Endodermal cell (in vitro differentiated cells): Measurements from ENCODE around the gene SESN3. TPM values are rescaled to one million over a fixed set of nuclear protein-coding genes. Genes with fewer than 3 reads are reported as not detected.

Source experiments
- DNase-seq: peaks from one replicate; pipeline ENCODE4 v3.0.0-alpha.2; 2017
- H3K27ac ChIP-seq: 2 replicates; pipeline ENCODE4 v1.5.1; 2013; ENCODE audit warnings: mild to moderate bottlenecking, low read depth, low read length, moderate library complexity
- H3K27me3 ChIP-seq: 2 replicates; pipeline ENCODE4 v1.6.1; 2013; ENCODE audit warnings: mild to moderate bottlenecking, low read length, moderate library complexity; ENCODE audit not compliant: insufficient read depth, control insufficient read depth, poor library complexity, severe bottlenecking
- H3K36me3 ChIP-seq: 2 replicates; pipeline ENCODE4 v1.7.0; 2013; ENCODE audit warnings: mild to moderate bottlenecking, low read length, moderate library complexity; ENCODE audit not compliant: control insufficient read depth, insufficient read depth
- H3K4me1 ChIP-seq: one replicate; pipeline ENCODE4 v1.7.0; 2013; ENCODE audit warnings: low read length; ENCODE audit not compliant: control insufficient read depth, insufficient read depth
- H3K4me3 ChIP-seq: 2 replicates; pipeline ENCODE4 v1.5.1; 2013; ENCODE audit warnings: mild to moderate bottlenecking, low read length, moderate library complexity
- H3K9ac ChIP-seq: 2 replicates; pipeline ENCODE4 v1.6.1; 2013; ENCODE audit warnings: mild to moderate bottlenecking, low read length, moderate library complexity; ENCODE audit not compliant: poor library complexity, severe bottlenecking; ENCODE audit errors: extremely low read depth
- H3K9me3 ChIP-seq: 2 replicates; pipeline ENCODE4 v1.6.1; 2013; ENCODE audit warnings: mild to moderate bottlenecking, low read length, moderate library complexity; ENCODE audit not compliant: control insufficient read depth
- H3K27ac Mint-ChIP-seq: 2 replicates; pipeline ENCODE4 v1.8.0; 2020; ENCODE audit warnings: mixed read lengths
- H3K27me3 Mint-ChIP-seq: 2 replicates; pipeline ENCODE4 v1.8.0; 2021; ENCODE audit warnings: mild to moderate bottlenecking, mixed read lengths; ENCODE audit not compliant: insufficient read depth
- H3K36me3 Mint-ChIP-seq: 2 replicates; pipeline ENCODE4 v1.8.0; 2020; ENCODE audit warnings: low read depth, mixed read lengths
- H3K4me1 Mint-ChIP-seq: 2 replicates; pipeline ENCODE4 v1.8.0; 2020; ENCODE audit warnings: mixed read lengths
- H3K4me3 Mint-ChIP-seq: 2 replicates; pipeline ENCODE4 v1.8.0; 2020; ENCODE audit warnings: mild to moderate bottlenecking, moderate library complexity, mixed read lengths
- H3K9me3 Mint-ChIP-seq: 2 replicates; pipeline ENCODE4 v1.8.0; 2020; ENCODE audit warnings: mild to moderate bottlenecking, mixed read lengths
- WGBS, 2 experiments: methylation state at CpG; one replicate each; pipeline versions ENCODE4 v1.1.5 to v1.1.7; 2013; ENCODE audit warnings: missing lambda C conversion rate in 2 of 2, mixed read lengths in 1 of 2; ENCODE audit not compliant: insufficient coverage in 1 of 2, insufficient read length in 1 of 2; 5-methylcytosine and 5-hydroxymethylcytosine counted together
- total RNA-seq, 2 donors: library from RNA; stranded (reverse); fragmentation: NEBNext Ultra II Directional in 1 of 2; extraction: Animal tissue kit (Norgen Biotek cat#: 25700) in 1 of 2; gene quantifications; 2 replicates in 1 of 2; 3 replicates in 1 of 2; pipeline ENCODE4 v1.2.1, GENCODE V29; 2021
- TF ChIP-seq, protein P1 (sequence below): fragments of 200-600 bp; sonication (generic); conservative IDR thresholded peaks from 2 replicates; pipeline ENCODE4 v1.5.0; 2021; ENCODE audit warnings: antibody characterized with exemption, mild to moderate bottlenecking

Gene SESN3
- total RNA-seq, 2 donors from 2014 or later = 33.6 to 43.1 TPM

DNA sequence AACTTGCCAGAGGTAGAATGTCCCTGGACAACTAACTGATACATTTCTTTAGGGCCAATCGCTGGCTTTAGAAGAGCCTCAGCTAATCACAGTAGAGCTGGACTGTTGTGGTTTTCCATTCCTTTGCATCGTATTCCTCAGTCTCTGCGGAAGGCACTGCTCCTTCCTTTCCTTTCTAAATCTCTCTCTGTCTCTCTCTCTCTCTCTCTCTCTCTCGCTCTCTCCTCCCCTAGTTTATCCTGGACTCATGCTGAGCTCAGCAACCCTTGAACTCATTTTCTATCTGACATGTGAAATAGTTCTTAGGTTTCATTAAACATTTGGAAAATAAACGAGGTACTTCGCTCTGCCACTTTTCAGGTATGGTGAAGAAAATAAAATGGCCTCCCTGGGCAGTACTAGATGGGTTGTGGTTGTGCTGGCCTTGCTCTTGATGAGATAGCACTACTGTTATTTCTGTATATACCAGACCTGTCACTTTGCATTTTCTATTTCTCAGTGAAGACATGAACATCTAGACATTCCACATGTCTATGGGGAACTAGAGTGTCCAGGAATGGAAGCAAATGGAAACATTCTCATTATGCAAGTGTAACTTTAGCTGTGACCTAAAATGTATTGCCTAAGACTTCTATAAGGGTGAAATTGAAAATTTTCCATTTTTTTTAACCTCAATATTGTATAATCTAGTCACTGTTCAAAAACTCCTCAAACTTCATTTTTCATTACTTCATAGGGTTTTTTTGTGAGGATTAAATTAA, 12.0 kb upstream of the SESN3 start:
- Mint-ChIP-seq H3K27me3 (no peaks in the 10 kb centered on the region), H3K4me3 (no peak overlapping the region), H3K9me3 (no peaks in the 10 kb centered on the region), H3K27ac (peak overlapping the region; percentile 53), H3K36me3 (no peaks in the 10 kb centered on the region), H3K4me1 (peaks cover 16% of the 10 kb centered on the region)
- Histone ChIP-seq H3K27ac (no peak overlapping the region), H3K36me3 (no peaks in the 10 kb centered on the region), H3K27me3 (no peaks in the 10 kb centered on the region), H3K9me3 (no peaks in the 10 kb centered on the region), H3K4me3 (no peak overlapping the region), H3K9ac (no peak overlapping the region), H3K4me1 (peaks cover 2% of the 10 kb centered on the region)
- 81 to 82% methylated on average over 3 to 6 of the region's 6 CpGs for WGBS, 2 experiments
- TF ChIP-seq, protein P1, sequence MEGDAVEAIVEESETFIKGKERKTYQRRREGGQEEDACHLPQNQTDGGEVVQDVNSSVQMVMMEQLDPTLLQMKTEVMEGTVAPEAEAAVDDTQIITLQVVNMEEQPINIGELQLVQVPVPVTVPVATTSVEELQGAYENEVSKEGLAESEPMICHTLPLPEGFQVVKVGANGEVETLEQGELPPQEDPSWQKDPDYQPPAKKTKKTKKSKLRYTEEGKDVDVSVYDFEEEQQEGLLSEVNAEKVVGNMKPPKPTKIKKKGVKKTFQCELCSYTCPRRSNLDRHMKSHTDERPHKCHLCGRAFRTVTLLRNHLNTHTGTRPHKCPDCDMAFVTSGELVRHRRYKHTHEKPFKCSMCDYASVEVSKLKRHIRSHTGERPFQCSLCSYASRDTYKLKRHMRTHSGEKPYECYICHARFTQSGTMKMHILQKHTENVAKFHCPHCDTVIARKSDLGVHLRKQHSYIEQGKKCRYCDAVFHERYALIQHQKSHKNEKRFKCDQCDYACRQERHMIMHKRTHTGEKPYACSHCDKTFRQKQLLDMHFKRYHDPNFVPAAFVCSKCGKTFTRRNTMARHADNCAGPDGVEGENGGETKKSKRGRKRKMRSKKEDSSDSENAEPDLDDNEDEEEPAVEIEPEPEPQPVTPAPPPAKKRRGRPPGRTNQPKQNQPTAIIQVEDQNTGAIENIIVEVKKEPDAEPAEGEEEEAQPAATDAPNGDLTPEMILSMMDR = no peak
- DNase-seq = no peak

DNA sequence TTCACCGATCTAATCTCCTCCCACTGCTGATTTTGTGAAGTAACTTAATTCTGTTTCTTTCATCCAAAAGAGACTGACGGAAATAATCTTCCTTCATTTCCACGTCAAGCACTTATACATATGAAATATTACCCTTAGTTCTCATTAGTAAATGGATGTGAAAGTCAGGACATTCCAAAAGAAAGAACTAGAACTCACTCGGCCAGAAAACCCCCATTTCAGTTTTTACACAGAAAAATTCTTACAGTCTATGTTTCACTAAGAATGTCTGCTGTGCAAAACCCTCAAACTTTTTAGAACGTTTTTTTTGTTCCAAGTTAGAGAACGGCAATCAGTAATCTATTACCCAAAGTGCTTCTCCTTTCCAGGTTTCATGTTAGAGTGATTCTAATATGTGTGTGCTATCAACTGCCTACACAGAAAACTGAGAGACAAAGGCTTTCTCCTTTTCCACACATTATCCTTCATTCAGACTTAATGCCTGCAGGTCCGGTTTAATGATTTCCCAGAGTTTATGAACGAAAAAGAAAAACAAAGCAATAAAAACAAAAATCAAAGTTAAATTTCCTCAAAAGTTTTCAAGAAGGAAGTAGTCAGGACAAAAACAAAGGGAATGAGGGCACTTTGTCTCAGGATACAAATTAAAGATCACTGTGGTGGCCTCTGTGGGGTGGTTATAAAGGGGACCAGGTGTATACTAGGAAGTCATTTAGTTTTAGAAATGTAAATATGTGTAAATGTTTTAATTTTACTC, 11.3 kb upstream of the SESN3 start:
- 82 to 83% methylated on average over 4 to 8 of the region's 8 CpGs for WGBS, 2 experiments
- H3K9me3 Mint-ChIP-seq = no peaks in the 10 kb centered on the region
- no peaks in the 10 kb centered on the region for H3K9me3 ChIP-seq
- no peak overlapping the region for H3K9ac ChIP-seq
- H3K4me1 Mint-ChIP-seq = peaks cover 13% of the 10 kb centered on the region
- H3K27me3 ChIP-seq = no peaks in the 10 kb centered on the region
- H3K4me3 ChIP-seq = no peak overlapping the region
- H3K4me1 ChIP-seq = peaks cover 2% of the 10 kb centered on the region
- H3K36me3 ChIP-seq = no peaks in the 10 kb centered on the region
- H3K27ac Mint-ChIP-seq = no peak overlapping the region
- H3K4me3 Mint-ChIP-seq = no peak overlapping the region
- DNase-seq = no peak
- no peaks in the 10 kb centered on the region for H3K27me3 Mint-ChIP-seq
- H3K36me3 Mint-ChIP-seq = no peaks in the 10 kb centered on the region
- TF ChIP-seq, protein P1 = no peak
- no peak overlapping the region for H3K27ac ChIP-seq

DNA sequence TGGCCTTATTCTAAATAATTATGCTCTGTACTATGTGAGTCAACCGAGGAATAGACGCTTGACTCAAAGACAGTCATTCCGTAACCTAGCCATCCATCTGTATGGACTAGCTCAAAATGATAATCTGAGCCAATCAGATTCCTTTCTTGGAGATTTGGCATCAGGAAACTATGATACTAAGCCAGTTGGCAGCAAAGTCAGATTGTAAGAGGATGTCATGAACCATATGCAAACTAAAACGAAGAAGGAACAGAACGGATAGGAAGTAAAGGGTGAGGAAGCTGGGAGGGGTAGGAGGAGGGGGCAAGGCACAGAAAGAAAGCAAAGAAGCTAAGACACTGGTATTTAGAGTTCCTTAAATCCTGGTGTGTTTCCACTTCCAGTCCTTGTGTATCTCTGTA, 10.7 kb upstream of the SESN3 start:
- Mint-ChIP-seq H3K4me1 (peaks cover 10% of the 10 kb centered on the region), H3K27ac (no peak overlapping the region), H3K4me3 (no peak overlapping the region), H3K9me3 (no peaks in the 10 kb centered on the region), H3K36me3 (no peaks in the 10 kb centered on the region), H3K27me3 (no peaks in the 10 kb centered on the region)
- no peaks in the 10 kb centered on the region for H3K27me3 ChIP-seq
- WGBS, 2 experiments = 89 to 92% methylated on average over 5 of the region's 5 CpGs
- no peaks in the 10 kb centered on the region for H3K9me3 ChIP-seq
- no peak overlapping the region for H3K27ac ChIP-seq
- DNase-seq = no peak
- no peaks in the 10 kb centered on the region for H3K36me3 ChIP-seq
- TF ChIP-seq, protein P1 = no peak
- no peak overlapping the region for H3K9ac ChIP-seq
- peaks cover 2% of the 10 kb centered on the region for H3K4me1 ChIP-seq
- no peak overlapping the region for H3K4me3 ChIP-seq
